HG02885 (cell line): ENCODE data around the gene DPP10.

Source experiments
- ATAC-seq: cut with Tn5 transposase; IDR thresholded peaks from one replicate; pipeline ENCODE4 v1.9.1; 2021; ENCODE audit warnings: mild to moderate bottlenecking; ENCODE audit not compliant: unreplicated experiment, poor library complexity

Gene DPP10

DNA sequence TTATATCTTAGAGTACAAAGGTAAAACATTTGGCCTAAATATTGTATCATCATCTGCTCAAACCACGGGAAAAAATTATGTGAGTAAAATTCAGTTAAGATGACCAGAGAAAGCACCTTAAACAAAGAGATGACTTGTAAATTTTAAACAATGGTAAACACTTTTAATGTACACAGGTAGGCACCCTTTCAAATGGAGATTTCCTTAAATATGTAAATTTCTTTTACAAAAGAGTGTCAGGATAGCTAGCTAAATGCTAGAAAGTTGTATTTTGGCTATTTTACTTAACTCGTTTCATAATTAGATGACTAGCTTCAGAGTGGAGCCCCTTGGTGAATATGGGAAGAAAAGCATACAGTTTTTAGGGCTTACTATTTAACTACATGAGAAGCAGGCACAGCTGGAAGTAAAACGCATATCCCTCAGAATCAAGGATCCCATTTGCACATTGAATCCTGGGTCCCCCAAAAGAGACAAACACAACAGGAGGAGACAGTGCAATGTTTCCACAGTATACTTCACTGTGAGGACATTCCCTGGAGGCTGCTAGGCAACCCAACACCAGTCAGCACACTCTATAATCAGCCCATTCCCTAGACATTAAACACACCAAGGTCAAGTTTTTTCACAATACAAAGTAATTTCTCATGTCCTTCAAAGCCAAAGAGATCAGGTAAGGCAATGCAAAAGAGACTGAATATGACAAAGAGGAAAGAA lies 1154.4 kb downstream of the DPP10 start:
- no peak for ATAC-seq

DNA sequence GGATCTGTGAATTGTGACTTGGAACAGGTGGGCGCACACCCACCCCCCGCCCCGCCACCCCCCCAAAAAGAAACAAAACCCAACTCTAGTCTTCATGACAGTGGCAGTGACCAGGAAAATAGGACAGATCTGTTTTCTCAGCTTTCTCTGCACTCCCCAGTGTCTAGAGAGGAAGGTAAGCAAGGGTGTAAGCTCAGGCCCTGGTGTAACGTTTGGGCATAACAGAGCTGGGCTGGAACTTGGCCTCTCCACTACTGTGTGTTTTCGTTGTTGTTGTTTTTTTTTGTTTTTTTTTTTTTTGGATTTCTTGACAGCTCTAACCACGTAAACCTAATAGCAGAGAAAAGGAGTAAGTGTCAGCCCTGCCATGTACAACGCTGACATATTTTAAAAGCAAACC lies 1160.8 kb downstream of the DPP10 start:
- ATAC-seq = no peak

DNA sequence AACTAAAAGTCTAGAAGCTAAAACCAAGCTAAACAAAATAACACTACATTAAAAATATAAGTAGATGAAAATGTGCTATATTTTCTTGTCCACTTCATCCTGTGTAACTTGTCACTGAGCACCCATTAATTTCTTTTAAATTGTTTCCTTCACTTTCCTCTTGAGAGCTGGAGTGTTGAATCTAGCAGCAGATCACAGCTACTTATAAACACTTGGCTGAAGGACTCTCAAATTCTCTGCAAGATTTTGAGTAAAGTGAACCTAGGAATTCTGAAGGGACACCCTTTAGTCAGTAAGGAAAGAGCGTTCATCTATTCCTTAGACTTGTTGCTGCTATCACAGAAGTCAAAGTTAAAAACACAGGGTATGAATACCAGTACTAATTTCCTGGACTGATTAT lies 1163.9 kb downstream of the DPP10 start:
- ATAC-seq = no peak

DNA sequence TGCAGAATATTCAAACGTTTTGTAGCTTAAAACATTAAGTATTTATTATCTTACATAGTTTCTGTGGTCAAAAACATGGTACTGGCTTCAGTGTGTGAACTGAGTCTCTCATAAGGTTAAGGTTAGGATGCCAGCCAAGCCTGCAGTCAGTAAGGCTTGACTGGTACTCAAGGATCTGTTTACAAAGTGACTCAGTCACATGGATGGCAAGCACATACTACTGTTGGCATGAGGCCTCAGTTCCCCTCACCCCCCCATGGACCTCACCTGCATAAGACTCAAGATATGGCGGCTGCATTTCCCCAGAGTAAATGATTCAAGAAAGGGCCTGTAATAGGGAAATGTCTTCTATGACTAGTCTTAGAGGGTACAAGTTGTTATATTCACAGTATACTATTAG lies 1167.5 kb downstream of the DPP10 start:
- no peak for ATAC-seq

DNA sequence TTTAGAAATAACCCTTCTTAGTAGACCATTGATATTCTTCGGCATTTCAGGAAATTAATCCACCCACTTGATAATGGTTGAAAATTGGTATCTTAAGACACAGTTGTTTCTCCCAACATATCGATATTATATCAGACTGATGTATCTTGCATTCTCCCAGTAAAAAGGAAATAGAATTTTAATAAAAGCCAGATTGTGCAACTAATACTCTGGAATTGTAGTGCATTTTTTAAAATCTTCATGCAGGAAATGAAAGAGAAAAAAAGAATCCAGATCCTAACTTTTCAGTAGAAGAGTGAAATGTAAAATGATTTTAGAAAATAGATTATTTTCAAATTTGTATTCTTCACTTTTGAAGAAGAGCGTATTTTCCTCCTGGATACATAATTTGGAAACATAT lies 1168.4 kb downstream of the DPP10 start:
- ATAC-seq = no peak

DNA sequence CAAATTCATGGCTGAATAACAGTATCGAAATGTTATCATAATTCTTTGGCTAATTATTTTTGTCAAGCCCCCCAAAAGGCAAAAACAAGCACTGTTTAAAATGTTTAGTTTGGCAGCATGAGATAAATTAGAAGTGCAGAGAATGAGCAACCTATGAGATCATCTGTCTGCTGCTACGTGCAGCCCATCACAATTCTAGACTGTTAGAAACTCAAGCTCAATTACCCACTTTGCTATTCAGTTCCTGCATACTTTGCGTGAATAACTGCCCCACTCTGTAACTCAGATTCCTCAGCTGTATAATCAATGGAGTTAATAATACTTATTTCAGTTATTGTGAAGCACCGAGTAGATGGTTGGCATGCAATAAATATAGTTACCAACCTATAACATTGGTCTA lies 1181.9 kb downstream of the DPP10 start:
- no peak for ATAC-seq

DNA sequence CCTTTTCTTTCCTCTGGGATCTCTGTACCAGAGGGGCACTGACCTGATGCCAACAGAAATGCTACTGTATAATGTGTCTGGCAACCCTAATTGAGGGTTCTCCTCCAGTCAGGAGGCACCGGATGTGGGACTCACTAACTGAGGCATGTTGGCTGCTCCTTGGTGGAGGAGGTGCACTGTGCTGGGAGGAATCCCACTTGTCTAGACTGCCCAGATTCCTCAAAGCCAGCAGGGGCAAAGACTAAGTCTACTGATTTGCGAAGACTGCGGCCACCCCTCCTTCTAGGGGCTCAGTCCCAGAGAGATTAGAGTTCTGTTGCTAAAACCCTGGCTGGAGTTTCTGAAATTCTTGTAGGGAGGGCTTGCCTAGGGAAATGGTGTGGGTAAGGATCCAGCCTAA lies 1192.1 kb downstream of the DPP10 start:
- ATAC-seq = no peak

DNA sequence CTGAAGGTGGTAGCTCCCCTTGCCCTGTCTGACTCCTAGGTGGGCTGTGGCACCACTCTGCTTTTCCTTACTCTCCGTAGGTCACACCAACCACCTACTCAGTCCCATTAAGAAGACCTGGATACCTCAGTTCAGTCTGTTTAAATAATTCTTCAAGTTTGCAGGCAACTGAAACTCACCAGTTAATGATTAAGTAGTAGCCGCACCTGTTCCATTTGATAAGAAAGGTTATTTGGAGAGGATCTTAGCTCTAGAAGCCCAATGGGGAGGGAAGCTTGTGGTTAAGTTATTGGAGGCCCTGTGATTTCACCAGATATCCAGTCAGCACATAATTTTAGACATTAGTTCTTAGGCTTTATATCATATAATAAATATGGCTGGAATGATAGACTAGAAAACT lies 1193.0 kb downstream of the DPP10 start:
- ATAC-seq = no peak

DNA sequence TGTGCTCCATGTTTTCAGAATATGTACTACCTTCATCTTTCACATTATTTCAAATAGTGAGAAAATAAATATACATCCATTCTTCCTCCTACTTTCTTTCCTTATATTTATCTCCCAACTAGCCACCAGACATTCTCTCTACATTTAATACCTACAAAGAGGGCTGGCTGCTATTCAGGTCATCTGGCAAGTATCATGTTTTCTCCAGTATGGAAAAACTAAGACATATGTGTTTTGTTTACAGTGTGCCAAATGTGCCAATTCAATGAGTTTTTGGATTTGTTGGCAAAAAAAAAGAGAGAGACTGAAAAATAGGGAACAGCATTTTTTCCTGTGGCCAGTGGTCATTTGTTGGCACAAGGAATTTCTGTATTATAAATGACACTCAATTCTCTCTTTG lies 1207.3 kb downstream of the DPP10 start:
- no peak for ATAC-seq

DNA sequence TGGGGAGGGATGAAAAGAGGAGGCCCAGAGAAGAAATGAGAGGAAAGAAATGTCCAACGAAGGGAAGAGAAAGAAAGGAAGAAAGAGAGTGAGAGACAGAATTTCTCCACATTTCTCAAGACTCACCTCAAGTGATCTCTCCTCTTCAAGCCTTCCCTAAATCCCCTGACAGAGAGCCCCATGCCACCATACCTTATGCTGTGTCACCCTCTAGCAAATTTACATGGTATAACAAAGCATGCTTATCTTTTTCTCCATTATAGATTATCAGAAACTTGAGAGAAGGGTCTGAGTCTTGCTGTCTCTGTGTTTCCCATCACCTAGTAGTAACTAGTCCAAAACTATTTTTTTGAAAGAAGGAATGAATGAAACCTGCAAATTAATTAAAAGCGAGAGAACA lies 1208.4 kb downstream of the DPP10 start:
- ATAC-seq = no peak

DNA sequence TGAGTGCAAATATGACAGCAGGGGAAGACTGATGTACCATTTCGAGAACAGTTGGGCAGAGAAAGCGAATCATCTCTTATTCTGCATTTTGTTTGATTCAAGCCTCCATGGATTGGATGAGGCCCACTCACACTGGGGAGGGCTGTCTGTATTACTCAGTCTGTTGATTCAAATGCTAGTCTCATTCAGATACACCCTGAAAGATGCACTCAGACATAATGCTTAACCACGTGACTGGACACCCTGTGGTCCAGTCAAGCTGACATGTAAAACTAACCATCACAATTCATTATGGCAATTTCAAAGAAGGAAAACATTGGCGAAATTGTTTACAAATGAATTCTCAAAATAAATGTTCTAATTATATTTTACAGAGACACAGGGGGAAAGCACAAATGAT lies 1210.2 kb downstream of the DPP10 start:
- no peak for ATAC-seq

DNA sequence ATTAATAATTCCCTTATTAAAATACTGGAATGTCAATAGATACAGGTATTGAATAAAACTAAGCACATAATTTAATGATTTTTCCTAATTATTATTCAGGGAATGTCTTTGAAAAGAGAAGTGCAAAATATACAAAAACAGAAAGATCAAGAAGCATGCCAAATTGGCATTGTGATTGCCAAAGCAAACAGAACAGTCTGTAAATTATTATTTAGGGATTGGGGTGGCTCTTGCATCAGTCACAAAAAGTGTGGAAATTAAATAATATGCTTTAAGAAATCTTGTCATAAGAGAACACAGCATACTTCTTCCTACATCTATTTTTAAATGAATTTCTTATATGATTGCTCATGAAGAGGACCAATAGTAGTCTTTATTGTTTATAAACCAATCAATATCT lies 1211.9 kb downstream of the DPP10 start:
- no peak for ATAC-seq

DNA sequence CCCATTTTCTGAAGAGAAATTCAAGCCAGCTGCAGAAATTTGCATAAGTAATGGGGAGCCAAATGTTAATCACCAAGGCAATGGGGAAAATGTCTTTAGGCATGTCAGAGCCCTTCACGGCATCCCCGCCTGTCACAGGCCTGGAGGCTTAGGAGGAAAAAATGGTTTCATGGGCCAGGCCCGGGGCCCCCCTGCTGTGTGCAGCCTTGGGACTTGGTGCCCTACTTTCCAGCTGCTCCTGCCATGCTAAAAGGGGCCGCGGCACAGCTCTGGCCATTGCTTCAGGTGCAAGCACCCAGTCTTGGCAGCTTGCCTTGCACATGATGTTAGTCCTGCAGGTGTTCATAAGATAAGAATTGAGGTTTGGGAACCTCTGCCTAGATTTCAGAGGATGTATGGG lies 1235.7 kb downstream of the DPP10 start:
- no peak for ATAC-seq

DNA sequence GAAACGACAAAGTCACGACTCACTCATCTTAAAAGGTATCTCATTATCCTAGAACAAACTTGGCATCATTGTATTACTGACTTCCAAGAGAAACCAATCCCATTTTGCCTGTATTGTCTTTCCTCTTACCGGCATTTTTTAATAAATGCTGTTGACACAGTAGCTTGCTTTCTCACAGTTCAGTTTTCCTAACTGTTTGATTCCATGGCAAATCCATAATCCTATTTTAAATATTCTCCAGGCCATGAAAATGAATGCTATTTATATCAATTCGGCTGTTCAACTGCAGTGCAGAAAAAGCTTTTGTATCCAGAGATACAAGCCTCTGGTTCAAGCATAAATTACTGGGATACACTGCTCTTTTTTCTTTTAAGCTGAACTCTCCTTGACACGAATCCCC lies 1241.9 kb downstream of the DPP10 start:
- ATAC-seq = no peak

DNA sequence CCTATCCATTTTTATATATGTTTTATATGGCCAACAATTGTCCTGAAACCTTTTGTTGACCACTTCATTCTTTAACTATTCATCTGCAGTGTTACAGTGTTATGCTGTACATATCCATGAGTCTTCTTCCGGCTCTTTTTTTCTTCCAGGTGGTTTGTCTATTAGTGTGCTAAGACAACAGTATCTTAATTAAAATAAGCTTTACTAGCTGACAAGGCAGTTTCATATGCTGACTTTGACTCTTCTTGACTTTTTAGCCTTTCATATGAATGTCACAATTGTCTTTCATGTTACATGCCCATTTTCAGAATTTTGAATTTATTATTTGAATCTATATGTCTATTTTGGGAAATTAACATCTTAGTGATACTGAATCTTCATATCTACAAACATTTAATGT lies 1249.0 kb downstream of the DPP10 start:
- ATAC-seq = no peak

DNA sequence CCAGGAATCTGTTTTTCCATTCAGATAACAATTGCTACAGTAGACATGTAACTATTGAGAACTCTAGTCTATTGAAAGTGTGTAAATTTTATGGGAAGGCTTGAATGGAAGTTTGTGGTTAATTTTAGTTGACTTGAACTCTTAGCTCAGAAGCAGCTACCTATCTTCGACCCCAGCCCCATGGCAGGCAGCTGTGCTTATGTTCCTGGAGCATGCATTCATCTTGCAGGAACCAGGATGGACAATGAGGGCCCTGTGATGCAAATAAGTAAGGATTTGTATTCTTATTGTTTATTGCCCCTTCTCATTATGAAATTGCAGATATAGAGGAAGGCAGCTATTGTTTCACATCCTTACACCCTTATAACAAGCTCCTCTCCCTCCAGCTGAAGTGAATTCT lies 1252.2 kb downstream of the DPP10 start:
- ATAC-seq = no peak

DNA sequence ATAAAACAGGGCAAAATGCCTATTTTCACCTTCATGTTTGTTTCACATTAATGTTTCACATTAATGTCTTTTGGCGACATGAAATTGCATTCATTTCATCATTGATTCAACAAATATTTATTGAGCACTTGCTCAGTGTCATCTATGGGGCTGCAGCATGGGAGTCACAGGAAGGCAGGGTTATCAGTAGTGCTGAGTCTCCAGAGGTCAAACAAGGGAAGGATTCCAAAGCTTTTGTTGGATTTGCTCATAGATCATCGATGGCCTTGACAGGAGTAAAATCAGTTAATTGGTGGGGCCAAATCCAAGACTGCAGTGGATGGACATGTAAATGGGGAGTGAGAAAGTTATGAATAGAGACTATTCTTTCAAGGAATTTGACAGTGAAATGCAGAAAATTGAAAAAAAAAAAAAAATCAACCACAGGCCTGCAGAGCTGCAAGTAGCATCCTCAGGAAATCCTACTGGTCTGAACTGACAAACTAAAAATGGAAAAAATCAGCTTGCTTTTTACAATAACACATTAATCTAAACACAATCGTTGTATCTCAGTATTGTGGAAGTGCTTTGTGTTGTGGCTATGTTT lies 1290.8 kb downstream of the DPP10 start:
- no peak for ATAC-seq

DNA sequence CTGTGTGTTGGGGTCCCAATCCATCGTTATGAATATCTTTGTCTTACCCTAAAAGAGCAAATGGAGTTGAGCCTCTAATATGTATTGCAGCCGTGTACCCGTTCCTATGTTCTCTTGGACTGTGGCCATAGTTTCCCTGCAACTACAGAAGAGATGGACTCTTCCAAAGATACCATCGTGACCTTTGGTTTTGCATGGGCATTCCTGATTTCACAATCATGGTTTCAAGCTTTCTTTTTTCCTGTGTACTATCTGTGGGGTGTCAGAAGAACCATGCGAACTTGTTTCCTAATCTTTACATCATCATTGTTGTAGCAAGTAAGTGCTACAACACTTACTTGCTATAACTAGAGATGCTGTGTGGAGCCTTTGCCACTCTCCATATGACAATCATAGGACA lies 1295.7 kb downstream of the DPP10 start:
- no peak for ATAC-seq

DNA sequence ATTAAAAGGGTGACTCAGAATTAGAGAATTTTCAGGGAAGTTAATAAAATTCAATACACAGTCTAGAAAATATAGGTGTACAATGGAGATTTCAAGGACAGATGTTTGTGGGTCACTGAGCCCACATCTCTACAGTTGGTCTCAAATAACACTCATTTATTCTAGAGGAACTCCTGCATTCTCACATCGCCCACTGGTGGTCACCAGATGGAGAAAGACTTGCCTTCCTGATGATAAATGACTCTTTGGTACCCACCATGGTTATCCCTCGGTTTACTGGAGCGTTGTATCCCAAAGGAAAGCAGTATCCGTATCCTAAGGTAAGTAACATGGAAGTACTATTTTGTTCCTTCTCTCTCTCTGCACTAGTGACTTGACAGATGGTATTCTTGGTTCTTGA lies 1297.1 kb downstream of the DPP10 start:
- ATAC-seq = no peak

DNA sequence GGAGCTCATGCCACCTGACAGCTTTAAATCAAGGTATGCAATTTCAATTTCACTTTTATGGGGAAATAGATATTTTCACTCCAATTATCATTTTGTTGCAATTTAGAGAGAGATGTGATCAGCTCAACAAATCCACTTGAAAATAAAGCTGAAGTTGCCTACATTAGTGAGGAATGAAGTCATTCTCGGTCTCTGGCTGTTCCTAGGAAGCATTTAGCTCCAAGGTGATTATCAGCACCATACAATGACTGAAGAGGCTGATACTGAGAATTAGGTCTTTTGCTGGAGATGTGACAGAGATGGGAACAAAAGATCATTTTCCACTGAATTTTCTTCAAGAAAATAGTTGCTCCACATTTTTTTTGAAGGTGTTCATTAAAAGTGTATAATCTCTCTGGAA lies 1303.7 kb downstream of the DPP10 start:
- no peak for ATAC-seq

DNA sequence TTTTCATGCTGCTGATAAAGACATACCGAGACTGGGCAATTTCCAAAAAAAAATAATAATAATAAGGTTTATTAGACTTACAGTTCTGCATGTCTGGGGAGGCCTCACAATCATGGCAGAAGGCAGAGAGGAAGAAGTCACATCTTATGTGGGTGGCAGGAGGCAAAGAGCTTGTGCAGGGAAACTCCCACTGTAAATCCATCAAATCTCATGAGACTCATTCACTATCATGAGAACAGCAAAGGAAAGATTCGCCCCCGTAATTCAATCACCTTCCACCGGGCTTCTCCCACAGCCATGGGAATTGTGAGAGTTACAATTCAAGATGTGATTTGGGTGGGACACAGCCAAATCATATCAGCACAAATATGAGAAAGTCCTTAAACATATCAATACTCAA lies 1314.8 kb downstream of the DPP10 start:
- no peak for ATAC-seq

DNA sequence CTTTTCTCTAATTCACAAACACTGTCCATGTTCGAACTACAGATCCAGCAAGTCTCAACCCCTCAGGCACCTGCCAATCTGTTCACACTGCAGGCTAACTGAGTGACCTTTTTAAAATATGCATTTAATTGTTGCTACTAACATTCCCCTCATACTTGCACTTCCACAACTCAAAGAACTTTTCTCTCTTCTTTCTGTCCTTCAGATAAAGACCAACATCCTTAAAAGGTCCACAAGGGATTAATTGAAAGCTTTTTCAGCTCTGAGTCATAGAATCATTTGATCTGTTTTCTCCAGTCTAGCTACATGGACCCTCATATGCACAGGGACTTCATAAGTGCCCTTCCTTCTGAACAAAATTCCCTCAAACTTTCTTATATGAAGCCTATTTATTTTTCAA lies 1321.2 kb downstream of the DPP10 start:
- no peak for ATAC-seq

DNA sequence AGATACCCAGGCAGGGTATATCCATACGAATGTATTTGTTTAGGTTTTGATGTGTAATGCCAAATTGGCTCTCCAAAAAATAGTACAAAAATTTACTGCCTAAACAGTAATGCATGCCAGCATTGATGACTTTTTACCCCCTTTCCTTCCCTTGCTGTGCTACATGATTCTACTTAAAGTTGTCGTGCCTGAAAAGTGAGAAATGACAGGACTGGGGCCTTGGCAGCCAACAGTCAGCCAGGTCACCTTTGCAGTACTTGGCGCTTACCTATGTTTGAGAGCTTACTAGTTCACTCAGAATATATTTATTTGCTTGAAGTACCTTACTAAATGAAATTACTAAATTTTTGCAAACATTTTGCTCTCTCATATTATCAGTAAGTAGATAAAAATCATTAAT lies 1329.1 kb downstream of the DPP10 start:
- no peak for ATAC-seq
